GM20000 (cell line): ENCODE data around the gene VPS72.

ENCODE experiments used
- DNase-seq: peaks from one replicate; pipeline ENCODE4 v3.0.0; 2012; ENCODE audit warnings: low spot score
- TF ChIP-seq, protein P1 (sequence below): IDR thresholded peaks from 2 replicates; pipeline ENCODE4 v1.5.1; 2012; ENCODE audit warnings: mild to moderate bottlenecking, control low read depth; ENCODE audit errors: extremely low read depth, missing control alignments

The VPS72 gene

DNA sequence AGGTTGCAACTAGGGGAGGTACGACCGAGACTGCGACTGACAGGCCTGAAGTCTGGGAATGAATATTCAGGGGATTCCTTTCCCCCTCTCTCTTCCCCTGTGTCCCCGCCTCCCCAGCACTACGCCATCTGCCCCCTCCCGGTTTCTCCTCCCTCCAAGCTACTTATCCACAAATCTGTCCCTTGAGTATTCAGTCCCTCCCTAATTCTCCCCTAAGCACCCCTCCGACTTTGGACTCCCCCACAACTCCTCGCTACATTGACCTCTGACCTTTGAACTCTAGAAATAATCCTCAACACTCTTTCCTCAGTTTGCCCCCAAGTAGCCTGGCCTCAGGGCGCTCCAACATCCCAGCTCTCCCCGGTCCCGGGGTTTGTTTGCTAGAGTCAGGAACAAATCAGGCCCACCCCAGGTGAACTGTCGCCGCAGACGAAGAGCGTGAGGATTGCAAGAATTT, 24.7 kb downstream of the VPS72 start:
- TF ChIP-seq, protein P1, sequence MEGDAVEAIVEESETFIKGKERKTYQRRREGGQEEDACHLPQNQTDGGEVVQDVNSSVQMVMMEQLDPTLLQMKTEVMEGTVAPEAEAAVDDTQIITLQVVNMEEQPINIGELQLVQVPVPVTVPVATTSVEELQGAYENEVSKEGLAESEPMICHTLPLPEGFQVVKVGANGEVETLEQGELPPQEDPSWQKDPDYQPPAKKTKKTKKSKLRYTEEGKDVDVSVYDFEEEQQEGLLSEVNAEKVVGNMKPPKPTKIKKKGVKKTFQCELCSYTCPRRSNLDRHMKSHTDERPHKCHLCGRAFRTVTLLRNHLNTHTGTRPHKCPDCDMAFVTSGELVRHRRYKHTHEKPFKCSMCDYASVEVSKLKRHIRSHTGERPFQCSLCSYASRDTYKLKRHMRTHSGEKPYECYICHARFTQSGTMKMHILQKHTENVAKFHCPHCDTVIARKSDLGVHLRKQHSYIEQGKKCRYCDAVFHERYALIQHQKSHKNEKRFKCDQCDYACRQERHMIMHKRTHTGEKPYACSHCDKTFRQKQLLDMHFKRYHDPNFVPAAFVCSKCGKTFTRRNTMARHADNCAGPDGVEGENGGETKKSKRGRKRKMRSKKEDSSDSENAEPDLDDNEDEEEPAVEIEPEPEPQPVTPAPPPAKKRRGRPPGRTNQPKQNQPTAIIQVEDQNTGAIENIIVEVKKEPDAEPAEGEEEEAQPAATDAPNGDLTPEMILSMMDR: no peak
- no peak for DNase-seq

DNA sequence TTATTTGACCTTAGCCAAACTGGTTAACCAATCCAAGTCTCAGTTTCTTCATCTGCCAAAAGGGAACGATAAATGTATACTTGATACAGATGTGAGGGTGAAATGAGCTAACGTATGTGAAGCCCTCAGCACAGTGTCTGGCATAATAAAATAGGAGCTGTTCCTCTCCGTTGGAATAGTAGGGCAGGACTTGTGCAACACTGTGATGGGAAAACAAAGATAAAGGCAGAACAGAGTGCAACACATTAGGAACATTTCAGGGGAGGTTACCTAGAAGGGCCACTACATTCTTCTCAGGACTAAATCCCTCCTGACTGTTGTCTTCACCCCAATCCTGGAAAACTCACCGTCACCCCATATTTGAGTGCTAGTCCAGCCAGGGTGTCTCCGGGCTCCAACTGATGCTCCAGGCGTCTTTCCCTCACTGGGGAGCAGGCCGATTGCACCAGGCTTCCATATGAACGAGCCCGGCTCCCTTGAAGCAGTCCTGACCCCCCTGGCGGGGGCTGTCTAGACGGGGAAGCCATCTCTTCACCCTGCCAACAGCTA, 25.2 kb downstream of the VPS72 start:
- TF ChIP-seq, protein P1: no peak
- DNase-seq: no peak

DNA sequence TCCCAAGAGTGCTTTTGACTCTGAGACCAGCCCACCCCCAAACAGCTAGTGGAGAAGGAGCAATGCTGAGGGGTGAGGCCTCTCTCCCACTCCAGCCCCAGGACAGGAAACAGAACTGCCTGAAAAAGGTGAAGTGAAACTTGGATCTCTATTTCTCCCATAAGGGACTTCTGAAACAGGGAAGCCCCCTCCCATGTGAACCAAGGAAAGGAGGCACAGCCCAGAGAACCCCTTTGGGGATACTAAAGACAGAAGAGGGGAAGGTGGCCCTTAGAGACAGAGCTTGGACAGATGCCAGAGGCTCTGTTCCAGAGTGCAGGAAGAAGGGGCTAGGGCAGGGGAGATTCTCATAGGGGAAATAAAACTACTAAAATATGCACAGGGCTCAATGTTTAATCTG, 30.6 kb downstream of the VPS72 start:
- DNase-seq: no peak
- TF ChIP-seq, protein P1: no peak

DNA sequence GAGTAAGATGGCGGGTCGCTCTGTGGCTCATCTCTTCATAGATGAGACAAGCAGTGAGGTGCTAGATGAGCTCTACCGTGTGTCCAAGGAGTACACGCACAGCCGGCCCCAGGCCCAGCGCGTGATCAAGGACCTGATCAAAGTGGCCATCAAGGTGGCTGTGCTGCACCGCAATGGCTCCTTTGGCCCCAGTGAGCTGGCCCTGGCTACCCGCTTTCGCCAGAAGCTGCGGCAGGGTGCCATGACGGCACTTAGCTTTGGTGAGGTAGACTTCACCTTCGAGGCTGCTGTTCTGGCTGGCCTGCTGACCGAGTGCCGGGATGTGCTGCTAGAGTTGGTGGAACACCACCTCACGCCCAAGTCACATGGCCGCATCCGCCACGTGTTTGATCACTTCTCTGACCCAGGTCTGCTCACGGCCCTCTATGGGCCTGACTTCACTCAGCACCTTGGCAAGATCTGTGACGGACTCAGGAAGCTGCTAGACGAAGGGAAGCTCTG, 31.2 kb downstream of the VPS72 start:
- TF ChIP-seq, protein P1: no peak
- no peak for DNase-seq

DNA sequence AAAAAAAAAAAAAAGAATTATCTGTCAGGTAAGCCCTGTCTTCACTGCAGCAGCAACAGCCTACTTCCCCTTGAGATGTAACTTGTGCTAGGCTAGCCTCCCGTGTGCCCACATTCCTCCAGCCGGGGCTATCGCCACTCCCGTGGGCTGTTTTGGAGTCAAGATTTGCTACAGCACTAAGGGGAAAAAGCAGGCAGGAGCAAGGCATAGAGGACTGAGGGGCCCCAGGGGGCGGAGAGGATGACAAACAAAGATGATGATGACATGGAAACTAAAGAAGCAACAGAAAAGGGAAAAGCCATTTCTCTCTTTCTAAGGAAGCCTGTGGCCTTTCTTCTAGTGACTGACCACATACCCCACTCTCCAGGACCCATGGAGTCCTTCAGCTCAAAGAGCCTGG, 31.7 kb downstream of the VPS72 start:
- DNase-seq: no peak

DNA sequence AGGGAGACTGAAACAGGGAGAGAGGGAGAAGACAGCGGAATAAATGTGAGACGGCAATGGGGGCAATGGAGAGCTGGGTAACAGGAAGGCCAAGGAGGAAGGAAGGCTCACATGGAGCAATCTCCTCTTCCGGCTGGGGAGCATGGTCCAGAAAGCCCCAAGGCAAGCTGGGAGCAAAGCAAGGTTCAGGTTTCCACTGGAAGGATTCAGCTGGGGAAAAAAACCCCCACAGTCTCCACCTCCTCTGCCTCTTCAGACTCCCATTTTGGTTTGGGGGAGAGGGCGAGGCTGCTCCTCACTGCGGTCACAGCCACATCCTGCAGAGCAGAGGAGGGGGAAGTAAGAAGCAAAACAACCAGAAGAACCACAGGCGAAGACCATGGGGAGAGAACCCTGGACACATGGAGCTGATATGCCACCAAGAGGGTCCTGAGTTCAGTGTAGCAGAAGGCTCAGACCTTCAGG, 32.9 kb downstream of the VPS72 start:
- TF ChIP-seq, protein P1: no peak
- DNase-seq: no peak

More for the DNA sequence above, 31.7 kb downstream of the VPS72 start:
- TF ChIP-seq, protein P1: no peak

DNA sequence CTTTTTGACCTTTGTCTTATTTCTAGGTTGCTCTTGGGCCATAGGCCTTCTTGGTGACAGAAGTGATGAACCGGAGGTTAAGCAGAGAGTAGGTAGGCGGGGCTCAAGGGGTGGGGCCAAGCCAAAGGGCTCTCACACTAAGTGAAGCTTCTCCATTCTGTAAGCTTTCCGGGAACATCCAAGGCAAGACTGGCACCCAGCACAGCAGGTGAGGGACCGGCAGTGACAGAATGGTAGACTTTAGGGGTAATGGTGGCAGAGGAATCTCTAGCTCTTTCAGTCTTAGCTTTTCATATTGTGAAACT, 33.5 kb downstream of the VPS72 start, which contains the start of gene TNFAIP8L2:
TSS of gene TNFAIP8L2 (plus strand) at position 135 of the 305 bp plus-strand sequence. CDS start 2,049 bp downstream, outside the sequence.
- DNase-seq: peak; percentile 66
- TF ChIP-seq, protein P1: no peak
